ENCODE measurements around the gene CSTPP1.
"Not testable (repeated sequence)": the region's sequence is repeated elsewhere in the genome, so short reads cannot be mapped to it uniquely, and the experiment has no call there.

The CSTPP1 gene

GRCh38 chr11:46913484-46913883, 23.1 kb upstream of the CSTPP1 start:
- no peak for DNase-seq

- no peak for DNase-seq
Measured at GRCh38 chr11:46914363-46914762, 22.2 kb upstream of the CSTPP1 start.

GRCh38 chr11:46914910-46915309, 21.7 kb upstream of the CSTPP1 start:
- no peak for DNase-seq

- peak; percentile 47 for DNase-seq
Measured at GRCh38 chr11:46916286-46917108, 20.1 kb upstream of the CSTPP1 start.

- peak; percentile 30 for DNase-seq
Measured at GRCh38 chr11:46917109-46917761, 19.3 kb upstream of the CSTPP1 start.

GRCh38 chr11:46917762-46918082, 18.8 kb upstream of the CSTPP1 start:
- DNase-seq = no peak

- DNase-seq = peak; percentile 51
Measured at GRCh38 chr11:46918083-46918787, 18.3 kb upstream of the CSTPP1 start, which contains the start of gene LRP4. TSS of gene LRP4 (minus strand) at chr11:46918550. CDS start at chr11:46918379, 171 bp downstream.

GRCh38 chr11:46918788-46919513, 17.6 kb upstream of the CSTPP1 start:
- DNase-seq = no peak

- DNase-seq = no peak
Measured at GRCh38 chr11:46920755-46921154, 15.8 kb upstream of the CSTPP1 start.

DNA sequence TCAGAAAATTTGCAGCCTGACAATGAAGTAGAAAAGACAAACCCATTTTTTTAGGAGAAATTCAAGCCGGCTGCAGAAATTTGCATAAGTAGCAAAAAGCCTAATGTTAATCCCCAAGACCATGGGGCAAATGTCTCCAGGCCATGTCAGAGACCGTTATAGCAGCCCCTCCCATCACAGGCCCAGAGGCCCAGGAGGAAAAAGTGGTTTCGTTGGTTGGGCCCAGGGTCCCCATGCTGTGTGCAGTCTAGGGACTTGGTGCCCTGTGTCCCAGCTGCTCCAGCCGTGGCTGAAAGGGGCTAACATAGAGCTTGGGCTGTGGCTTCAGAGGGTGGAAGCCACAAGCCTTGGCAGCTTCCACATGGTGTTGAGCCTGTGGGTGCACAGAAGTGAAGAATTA, 8.6 kb upstream of the CSTPP1 start:
- DNase-seq = not testable (repeated sequence)

DNA sequence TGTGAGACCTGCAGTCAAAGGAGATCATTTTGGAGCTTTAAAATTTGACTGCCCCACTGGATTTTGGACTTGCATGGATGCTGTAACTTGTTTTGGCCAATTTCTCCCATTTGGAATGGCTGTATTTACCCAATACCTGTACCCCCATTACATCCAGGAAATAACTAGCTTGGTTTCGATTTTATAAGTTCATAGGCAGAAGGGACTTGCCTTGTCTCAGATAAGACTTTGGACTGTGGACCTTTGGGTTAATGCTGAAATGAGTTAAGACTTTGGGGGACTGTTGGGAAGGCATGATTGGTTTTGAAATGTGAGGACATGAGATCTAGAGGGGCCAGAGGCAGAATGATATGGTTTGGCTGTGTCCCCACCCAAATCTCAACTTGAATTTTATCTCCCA, 7.9 kb upstream of the CSTPP1 start:
- not testable (repeated sequence) for DNase-seq

DNA sequence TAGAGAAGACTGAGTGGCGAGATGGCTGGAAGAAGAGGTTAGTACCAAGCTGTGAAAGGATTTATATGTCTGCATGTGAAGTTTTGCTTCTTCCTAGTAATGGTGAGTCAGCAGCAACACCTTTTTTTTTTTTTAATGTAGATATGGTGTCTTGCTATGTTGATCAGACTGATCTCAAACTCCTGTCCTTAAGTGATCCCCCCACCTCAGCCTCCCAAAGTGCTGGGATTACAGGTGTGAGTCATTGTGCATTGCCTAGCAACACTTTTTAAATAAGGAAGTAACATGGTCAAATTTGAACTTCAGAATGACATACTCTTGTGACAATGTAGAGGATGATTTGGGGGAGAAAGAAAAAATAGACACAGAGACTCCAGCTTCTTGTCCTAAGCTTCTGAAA, 6.5 kb upstream of the CSTPP1 start:
- DNase-seq = no peak

DNA sequence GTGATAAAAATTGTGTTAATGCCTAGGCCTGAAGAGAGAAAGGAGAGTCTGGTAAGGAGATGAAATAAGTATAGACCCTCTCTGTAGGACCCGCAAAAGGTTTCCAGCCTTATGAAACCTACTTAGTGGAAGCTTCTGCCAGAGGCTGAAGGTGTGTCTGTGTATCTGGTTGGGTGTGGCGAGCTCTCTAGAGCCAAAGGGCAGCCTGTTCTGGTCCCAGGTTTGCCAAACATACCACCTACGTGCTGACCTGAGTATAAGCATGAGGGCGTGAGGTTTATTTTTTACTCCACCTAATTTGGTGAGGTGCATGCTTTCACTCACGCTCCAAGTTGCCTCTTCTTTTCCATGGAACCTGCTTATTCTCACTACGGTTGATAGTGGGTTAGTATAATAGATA, 5.6 kb downstream of the CSTPP1 start:
- DNase-seq = no peak

GRCh38 chr11:46944356-46945075, 8.0 kb downstream of the CSTPP1 start:
- DNase-seq = no peak

DNA sequence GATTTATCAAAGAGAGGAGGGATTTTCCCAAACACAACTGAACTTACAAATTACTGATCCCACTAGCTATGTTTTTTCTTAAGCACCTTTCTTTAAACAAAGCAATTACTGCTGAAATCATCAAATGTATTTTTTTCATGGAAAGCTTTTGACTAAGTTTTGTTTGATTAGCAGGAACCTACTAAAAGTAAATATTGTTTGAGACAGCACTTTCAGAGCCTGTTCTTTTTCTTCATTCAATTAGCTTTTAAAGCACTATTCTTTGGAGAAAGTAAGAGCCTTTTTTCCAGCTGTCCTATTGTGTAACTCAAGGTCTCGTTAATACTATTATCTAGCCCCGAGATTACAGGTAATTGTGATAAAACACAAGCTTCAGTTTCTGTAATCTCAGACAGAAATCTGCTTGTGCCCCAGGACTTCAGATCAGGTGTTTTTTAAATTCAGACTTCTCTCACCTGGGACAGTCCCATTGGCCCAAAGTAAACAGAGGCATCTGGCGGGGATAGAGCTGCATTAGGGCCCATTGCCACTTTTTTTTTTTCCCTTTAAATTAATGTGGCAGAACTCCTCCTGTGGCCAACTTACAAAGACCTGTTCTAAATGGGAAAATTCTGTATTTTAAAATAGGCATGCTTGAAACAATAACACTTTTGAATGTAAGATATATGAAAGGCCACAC, 11.0 kb downstream of the CSTPP1 start:
- DNase-seq = no peak

GRCh38 chr11:46948378-46949131, 12.0 kb downstream of the CSTPP1 start:
- no peak for DNase-seq

- no peak for DNase-seq
Measured at GRCh38 chr11:46949297-46949696, 12.7 kb downstream of the CSTPP1 start.

- no peak for DNase-seq
Measured at GRCh38 chr11:46951864-46952263, 15.3 kb downstream of the CSTPP1 start.

- DNase-seq = no peak
Measured at GRCh38 chr11:46952553-46952952, 16.0 kb downstream of the CSTPP1 start.

DNA sequence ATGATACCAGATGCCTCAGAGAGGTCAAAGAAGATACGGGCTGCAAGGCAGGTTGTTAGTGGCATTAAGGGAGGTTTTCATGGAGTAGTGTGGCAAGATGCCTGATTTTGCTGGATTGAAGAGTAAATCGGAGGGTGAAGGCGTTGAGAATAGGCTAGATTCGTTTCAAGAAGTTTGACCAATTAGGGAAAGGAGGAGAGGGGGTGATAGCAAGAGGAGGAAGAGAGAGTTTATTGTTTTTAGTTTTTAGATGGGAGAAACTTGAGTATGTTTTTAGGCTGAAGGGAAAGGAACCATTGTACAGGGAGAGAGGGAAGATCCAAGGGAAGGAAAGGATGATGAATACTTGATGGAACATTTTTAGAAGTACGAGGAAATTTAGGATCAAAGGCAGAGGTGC, 16.5 kb downstream of the CSTPP1 start:
- DNase-seq = no peak

DNA sequence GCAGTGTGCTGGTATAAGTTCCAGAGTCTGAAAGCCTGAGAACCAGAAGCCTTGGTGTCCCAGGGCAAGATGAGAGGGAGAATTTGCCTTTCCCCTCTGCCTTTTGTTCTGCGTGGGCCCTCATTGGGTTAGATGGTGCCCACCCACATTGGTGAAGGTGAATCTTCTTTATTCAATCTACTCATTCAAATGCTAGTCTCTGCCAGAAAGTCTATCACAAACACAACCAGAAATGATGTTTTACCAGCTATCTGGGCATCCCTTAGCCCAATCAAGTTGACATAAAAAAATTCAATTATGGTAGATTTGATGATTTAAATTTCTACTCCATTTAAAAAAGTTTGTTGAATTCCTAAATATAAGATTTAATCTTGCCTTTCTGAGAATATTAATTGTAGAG, 22.2 kb downstream of the CSTPP1 start:
- no peak for DNase-seq
